ENCODE results near the gene ANAPC15.

ANAPC15 gene

DNA sequence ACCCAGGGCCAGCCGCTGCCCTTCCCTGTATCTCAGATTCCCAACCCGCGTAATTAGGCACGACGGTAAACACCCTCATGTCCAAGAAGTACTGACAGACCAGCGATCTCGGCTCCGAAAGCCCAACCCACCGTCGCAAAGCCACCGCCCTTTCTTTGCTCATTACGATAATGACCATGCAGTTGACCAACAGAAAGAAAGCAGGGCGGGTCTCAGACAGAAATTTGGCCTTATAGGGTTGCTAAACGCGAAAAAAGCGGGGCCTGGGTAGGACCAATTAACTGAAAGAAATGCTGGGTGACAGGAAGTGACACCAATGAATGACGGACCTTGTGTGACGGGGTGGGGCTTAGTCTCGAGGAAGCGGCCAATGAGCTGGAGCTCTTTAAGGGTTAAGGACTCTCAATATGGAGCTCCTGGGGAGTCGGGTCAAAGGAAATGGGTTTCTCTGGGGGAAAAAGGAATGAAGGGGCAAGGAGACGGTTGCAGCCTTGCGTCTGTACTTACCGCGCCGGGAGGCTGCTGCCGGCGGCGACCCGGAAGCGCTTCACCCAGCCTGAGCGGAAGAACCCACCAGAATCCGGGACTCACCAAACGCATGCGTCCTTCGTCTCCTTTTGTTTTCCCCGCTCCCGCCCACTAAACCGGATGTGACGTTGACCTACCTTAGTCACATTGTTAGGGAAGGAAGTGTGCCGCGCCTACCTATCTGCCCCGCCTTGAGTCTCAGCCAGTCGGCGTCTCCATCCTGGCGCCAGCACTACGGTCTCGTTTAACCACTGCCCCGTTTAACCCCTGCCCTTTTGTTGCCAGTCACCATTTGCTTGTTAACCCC is at the start of gene ANAPC15:
TSS of gene ANAPC15 (minus strand) at position 553 of the 835 bp plus-strand sequence. CDS start 1,419 bp downstream, outside the sequence.
- TF ChIP-seq ZBTB7A (IDR thresholded peaks at IDR 0.05; ENCODE audit: low read depth) (no peak), CREB1 (IDR thresholded peaks at IDR 0.05; ENCODE audit: low read depth) (peak; percentile 46), FOXM1 (IDR thresholded peaks at IDR 0.05; ENCODE audit: borderline replicate concordance, low read depth) (0 out of 2 replicates have a peak, but pooled peaks have one; percentile 52), NFIC (IDR thresholded peaks at IDR 0.05) (0 out of 2 replicates have a peak, but pooled peaks have one; percentile 35), CEBPB (IDR thresholded peaks at IDR 0.05) (no peak), TAF1 (IDR thresholded peaks at IDR 0.05; ENCODE audit: low read depth) (peak; percentile 82)
- TF ChIP-seq, protein P1, sequence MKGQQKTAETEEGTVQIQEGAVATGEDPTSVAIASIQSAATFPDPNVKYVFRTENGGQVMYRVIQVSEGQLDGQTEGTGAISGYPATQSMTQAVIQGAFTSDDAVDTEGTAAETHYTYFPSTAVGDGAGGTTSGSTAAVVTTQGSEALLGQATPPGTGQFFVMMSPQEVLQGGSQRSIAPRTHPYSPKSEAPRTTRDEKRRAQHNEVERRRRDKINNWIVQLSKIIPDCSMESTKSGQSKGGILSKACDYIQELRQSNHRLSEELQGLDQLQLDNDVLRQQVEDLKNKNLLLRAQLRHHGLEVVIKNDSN (IDR thresholded peaks at IDR 0.05) = peak; percentile 79
- TF ChIP-seq, protein P2, sequence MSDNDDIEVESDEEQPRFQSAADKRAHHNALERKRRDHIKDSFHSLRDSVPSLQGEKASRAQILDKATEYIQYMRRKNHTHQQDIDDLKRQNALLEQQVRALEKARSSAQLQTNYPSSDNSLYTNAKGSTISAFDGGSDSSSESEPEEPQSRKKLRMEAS (IDR thresholded peaks at IDR 0.05) = peak; percentile 78

DNA sequence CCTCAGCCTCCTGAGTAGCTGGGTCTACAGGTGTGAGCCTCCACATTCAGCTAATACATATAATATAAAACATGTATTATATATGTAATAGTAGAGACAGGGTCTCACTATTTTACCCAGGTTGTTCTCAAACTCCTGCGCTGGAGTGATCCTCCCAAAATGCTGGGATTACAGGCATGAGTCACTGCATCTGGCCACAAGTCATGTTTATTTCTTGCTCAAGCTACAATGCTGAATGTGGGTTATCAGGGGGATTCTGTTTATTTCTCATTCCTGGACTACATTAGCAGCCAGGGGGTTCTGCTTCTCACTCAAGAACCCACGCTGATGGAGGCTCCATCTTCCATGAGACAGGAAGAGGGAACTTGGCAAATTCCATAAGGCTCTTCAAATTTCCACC is 47.8 kb upstream of the ANAPC15 start:
- TF ChIP-seq FOXM1 (IDR thresholded peaks at IDR 0.05; ENCODE audit: borderline replicate concordance, low read depth) (no peak), EP300 (IDR thresholded peaks at IDR 0.05; ENCODE audit: borderline replicate concordance) (no peak), TCF12 (IDR thresholded peaks at IDR 0.05; ENCODE audit: low read depth) (no peak), YY1 (IDR thresholded peaks at IDR 0.05; ENCODE audit: low read depth) (no peak)

DNA sequence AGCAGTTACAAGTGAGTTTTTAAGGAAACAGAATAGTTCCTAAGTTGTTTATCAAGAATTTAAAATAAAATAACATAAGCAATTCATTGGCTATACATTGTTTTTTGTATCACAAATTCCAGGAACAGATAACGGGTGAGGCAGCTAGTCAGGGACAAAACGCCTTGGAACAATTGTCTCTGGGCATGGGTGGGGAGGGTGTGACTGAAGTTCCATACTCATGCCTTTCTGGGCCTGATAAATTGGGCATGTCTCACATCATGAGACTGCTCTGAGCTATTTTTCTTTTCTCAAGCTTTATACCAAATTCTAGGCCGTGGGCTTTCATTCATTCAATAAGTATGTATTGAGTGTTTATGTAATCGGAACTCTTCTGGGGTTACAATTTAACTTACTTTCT is 44.6 kb upstream of the ANAPC15 start:
- TF ChIP-seq EP300 (IDR thresholded peaks at IDR 0.05; ENCODE audit: borderline replicate concordance) = no peak
- TF ChIP-seq NFIC (IDR thresholded peaks at IDR 0.05) = no peak
- TF ChIP-seq, protein P2 (IDR thresholded peaks at IDR 0.05) = no peak
- no peak for TF ChIP-seq TAF1 (IDR thresholded peaks at IDR 0.05; ENCODE audit: low read depth)
- TF ChIP-seq, protein P1 (IDR thresholded peaks at IDR 0.05) = no peak

DNA sequence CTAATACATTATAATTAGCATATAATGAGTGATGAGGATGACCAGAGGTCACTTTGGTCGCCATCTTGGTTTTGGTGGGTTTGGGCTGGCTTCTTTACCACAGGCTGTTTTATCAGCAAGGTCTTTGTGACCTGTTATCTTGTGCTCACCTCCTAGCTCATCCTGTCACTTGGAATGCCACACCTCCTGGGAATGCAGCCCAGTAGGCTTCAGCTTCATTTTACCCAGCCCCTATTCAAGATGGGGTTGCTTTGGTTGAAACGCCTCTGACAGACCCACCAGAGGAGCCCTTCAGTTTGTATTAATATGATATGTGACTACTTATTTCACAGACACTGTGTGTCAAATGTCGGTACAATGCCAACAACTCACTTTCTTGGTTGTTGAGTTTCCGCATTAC is 43.3 kb upstream of the ANAPC15 start:
- TF ChIP-seq EGR1 (IDR thresholded peaks at IDR 0.05) = no peak
- TF ChIP-seq, protein P2 (IDR thresholded peaks at IDR 0.05) = no peak
- TF ChIP-seq FOXM1 (IDR thresholded peaks at IDR 0.05; ENCODE audit: borderline replicate concordance, low read depth) = no peak
- no peak for TF ChIP-seq CREB1 (IDR thresholded peaks at IDR 0.05; ENCODE audit: low read depth)
- no peak for TF ChIP-seq TEAD4 (IDR thresholded peaks at IDR 0.05)
- no peak for TF ChIP-seq TAF1 (IDR thresholded peaks at IDR 0.05; ENCODE audit: low read depth)
- no peak for TF ChIP-seq TCF12 (IDR thresholded peaks at IDR 0.05; ENCODE audit: low read depth)

DNA sequence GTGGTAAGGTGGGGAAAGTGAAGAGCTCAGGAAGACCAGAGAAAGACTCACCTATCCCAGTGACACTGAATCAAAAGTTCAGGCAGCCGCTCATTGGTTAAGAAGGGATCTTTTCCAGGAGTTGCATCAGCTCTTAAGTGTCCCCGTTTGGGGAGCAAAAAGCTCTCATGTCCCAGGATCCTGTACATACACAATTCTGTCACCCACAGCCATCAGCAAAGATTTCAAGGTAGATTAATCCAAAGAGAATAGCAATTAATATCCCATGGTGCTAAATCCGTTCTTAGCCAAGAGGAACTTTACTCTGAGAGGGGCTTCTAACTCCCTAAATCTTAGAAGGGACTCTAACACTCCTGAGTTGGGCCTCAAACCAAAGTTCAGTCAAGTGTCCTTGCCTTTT is 42.3 kb upstream of the ANAPC15 start:
- TF ChIP-seq NFIC (IDR thresholded peaks at IDR 0.05) (no peak), ZBTB7A (IDR thresholded peaks at IDR 0.05; ENCODE audit: low read depth) (no peak), RAD21 (IDR thresholded peaks at IDR 0.05; ENCODE audit: low read depth) (no peak), EGR1 (IDR thresholded peaks at IDR 0.05) (no peak), TCF12 (IDR thresholded peaks at IDR 0.05; ENCODE audit: low read depth) (no peak), CREB1 (IDR thresholded peaks at IDR 0.05; ENCODE audit: low read depth) (no peak), EP300 (IDR thresholded peaks at IDR 0.05; ENCODE audit: borderline replicate concordance) (no peak), CEBPB (IDR thresholded peaks at IDR 0.05) (no peak), YY1 (IDR thresholded peaks at IDR 0.05; ENCODE audit: low read depth) (no peak)
- TF ChIP-seq, protein P3, sequence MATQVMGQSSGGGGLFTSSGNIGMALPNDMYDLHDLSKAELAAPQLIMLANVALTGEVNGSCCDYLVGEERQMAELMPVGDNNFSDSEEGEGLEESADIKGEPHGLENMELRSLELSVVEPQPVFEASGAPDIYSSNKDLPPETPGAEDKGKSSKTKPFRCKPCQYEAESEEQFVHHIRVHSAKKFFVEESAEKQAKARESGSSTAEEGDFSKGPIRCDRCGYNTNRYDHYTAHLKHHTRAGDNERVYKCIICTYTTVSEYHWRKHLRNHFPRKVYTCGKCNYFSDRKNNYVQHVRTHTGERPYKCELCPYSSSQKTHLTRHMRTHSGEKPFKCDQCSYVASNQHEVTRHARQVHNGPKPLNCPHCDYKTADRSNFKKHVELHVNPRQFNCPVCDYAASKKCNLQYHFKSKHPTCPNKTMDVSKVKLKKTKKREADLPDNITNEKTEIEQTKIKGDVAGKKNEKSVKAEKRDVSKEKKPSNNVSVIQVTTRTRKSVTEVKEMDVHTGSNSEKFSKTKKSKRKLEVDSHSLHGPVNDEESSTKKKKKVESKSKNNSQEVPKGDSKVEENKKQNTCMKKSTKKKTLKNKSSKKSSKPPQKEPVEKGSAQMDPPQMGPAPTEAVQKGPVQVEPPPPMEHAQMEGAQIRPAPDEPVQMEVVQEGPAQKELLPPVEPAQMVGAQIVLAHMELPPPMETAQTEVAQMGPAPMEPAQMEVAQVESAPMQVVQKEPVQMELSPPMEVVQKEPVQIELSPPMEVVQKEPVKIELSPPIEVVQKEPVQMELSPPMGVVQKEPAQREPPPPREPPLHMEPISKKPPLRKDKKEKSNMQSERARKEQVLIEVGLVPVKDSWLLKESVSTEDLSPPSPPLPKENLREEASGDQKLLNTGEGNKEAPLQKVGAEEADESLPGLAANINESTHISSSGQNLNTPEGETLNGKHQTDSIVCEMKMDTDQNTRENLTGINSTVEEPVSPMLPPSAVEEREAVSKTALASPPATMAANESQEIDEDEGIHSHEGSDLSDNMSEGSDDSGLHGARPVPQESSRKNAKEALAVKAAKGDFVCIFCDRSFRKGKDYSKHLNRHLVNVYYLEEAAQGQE (IDR thresholded peaks at IDR 0.05; ENCODE audit: low read depth) = no peak
- TF ChIP-seq, protein P2 (IDR thresholded peaks at IDR 0.05) = no peak

DNA sequence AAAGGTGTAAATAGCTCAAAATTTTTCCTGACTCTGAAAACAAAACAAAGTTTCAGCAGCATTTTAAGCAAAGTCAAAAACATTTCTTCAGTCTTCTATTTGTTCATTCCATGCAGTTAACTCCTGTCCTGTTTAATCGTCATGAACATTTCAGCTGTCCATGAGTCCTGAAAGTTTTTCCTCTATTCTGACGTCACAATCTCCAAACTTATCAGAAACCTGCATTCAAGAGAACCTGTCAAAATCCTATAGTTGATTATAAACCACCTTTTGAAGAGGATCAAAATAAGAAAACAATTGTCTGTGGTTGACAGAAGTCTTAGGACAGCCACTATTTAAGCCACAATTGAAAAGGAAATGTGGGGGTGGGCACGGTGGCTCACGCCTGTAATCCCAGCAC is 38.4 kb upstream of the ANAPC15 start:
- TF ChIP-seq TAF1 (IDR thresholded peaks at IDR 0.05; ENCODE audit: low read depth) (no peak), FOXM1 (IDR thresholded peaks at IDR 0.05; ENCODE audit: borderline replicate concordance, low read depth) (no peak), RAD21 (IDR thresholded peaks at IDR 0.05; ENCODE audit: low read depth) (no peak), EP300 (IDR thresholded peaks at IDR 0.05; ENCODE audit: borderline replicate concordance) (no peak), CEBPB (IDR thresholded peaks at IDR 0.05) (no peak), NFIC (IDR thresholded peaks at IDR 0.05) (no peak), TEAD4 (IDR thresholded peaks at IDR 0.05) (no peak), ZBTB7A (IDR thresholded peaks at IDR 0.05; ENCODE audit: low read depth) (no peak), EGR1 (IDR thresholded peaks at IDR 0.05) (no peak), TCF12 (IDR thresholded peaks at IDR 0.05; ENCODE audit: low read depth) (no peak)
- TF ChIP-seq, protein P3 (IDR thresholded peaks at IDR 0.05; ENCODE audit: low read depth) = no peak
- TF ChIP-seq, protein P2 (IDR thresholded peaks at IDR 0.05) = no peak
- TF ChIP-seq, protein P1 (IDR thresholded peaks at IDR 0.05) = no peak
